ENCODE results near the gene ATP10A. TPM values are rescaled to one million over a fixed set of nuclear protein-coding genes. Genes with fewer than 3 reads are reported as not detected.
A peak's percentile ranks its signal among the peaks of the same experiment; 100 is the strongest.
"Not testable (repeated sequence)": the region's sequence is repeated elsewhere in the genome, so short reads cannot be mapped to it uniquely, and the experiment has no call there.

ATP10A gene
- total RNA-seq, 2 donors from 2014 or later, result 2.4 to 5.1 TPM

DNA sequence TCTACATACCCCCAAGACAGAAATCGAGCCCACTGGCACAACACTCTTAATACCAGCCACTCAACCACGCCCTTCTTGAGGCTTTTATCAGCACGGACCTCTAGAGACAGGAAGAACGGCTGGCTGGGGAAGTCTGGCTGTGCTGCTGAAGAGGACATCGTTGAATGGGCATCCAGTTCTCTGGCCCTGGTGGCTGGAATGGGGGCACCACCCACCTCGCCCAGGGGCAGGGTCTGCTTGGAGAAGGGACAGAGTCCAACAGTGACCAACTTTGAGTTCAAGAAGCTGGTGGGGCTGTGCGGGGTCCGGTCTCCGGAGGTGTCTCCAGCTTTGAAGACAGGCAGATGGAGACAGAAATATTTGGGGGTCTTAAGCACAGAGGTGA lies 77.5 kb downstream of the ATP10A start:
- ATAC-seq, result no peak
- intact Hi-C loops (cut with DNase I), result no loop called here

DNA sequence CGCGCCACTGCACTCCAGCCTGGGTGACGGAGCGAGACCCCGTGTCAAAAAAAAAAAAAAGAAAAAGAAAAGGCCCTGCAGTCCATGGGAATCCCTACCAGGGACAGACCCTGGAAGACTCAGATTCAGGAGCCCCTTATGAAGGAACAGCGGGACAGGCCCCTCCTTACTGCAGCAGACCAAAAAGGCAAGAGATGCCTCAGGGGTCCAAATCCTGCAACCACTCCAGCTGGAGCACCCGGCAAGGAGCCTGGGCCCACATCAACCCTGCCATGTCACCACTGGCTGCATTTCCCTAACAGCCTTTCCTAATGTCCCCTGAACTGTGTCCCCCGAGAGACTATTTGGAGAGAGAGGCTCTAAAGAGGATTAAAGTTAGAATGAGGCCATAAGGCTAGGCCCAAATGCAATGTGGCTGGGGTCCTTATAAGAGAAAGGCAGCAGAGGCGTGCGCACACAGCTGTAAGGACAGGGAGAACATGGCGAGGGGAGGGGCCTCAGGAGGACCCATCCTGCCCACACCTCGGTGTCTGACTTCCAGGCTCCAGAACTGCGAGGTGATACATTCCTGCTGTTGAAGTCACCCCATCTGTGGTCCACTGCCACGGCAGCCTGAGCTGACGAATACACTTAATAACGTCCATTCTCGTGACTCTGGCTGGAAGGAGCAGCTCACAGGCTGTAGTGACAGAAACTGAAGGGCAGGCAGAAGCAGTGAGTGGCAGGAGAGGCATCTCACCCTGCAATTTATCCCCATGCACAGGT lies 78.1 kb downstream of the ATP10A start:
- ATAC-seq, result peak in 1 of 2 donors; percentile 45
- intact Hi-C loops (cut with DNase I), result no loop called here
- DNase-seq, result no peak

More for the DNA sequence above, 77.5 kb downstream of the ATP10A start:
- no peak for DNase-seq

DNA sequence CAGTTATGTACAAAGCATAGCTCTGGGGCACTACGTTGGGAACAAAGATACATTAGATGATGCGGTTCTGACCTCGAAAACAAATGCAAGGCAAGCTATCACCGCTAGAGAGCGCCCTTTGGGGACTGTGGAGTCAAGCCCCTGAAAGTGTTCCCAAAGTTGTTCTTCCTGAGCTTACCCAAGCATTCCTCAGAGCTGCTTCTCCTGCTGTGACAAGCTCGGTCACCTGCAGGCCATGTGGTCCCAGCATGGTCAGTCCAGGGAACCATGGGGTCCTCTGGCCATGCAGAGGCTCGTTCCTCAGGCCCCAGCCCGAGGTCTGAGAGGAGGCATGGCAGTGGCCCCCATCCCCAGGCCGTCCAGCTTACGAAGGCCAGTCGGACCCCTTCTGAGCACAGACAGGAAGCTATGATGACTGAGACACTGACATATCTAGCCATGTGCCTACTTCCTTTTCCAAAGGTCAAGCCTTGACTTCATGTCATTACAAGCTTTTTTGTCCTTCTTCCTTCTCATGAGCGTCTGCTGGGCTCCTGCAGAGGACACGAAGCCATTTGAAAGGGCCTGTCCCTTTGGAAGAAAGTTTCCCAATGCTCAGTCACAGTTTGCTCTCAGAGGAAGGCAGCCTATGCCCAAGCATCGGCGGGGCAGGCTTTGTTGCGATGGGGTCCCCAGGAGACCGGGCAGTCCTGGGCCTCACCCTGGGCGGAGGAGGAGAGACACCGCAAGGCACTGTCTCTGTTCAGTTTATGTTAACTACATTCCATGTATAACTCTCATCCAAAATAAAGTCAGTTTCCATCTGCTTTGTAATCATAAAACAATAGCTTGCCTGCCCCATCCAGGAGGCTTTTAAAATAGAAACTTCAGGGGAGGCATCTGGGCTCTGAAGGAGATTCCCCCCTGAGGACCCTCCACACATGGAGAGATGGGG lies 79.3 kb downstream of the ATP10A start:
- DNase-seq (no peak), ATAC-seq (no peak)
- intact Hi-C loops (cut with DNase I), result no loop called here

DNA sequence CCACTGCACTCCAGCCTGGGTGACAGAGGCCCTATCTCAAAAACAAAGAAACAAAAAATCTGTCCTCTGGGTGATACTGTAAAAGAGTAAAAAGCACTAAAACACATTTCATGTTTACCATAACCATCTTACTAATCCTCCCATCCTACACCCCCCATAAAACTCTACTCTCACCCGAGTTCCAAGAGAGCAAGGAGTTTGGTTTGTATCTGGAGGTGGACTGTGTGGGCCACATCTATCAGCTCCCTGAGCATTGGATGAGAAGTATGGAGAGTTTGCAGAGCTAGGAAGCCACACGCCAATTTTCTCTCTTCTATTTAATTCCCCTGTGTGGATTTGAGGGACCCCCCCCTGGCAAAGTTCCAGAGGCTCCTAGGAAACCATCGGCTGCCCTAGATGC lies 80.0 kb downstream of the ATP10A start:
- DNase-seq (no peak), ATAC-seq (no peak)
- intact Hi-C loops (cut with DNase I), result no loop called here

DNA sequence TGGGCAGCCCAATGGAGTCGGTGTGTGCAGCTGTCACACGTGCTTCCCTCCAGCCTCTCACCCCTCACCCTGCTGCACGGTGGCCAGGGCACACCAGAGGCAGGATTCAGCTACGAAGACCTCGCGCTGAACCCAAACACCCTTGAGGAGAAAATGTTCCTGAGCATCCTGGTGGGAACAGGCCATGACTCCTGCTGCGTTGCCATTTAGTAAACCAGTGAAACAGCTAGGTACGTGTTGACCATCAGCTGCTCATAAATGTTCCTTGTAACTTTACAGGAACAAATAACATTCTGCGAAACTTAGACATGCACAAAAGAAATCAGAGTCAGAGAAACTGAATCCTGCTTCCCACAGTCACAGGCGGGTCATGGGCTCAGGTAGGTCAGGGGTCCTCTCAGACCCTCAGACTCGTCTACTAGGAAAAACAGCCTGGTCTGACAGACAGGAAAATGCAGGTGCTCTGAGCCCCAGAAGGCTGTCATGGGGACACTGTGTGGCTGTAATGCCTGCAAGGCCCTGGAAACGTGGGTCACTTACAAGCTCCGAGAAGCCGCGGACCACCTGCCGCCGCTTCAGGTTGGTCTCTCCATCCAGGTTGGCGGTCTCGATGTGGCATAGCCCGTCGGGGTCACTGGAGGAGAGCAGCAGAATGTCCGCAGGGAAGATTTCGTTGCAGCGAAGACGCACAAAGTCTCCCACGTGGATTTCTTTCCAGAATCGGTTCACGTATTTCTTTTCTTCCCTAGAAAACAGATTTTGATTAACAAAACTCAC lies 82.5 kb downstream of the ATP10A start:
- DNase-seq (no peak), ATAC-seq (no peak)
- intact Hi-C loops (cut with DNase I), result no loop called here

DNA sequence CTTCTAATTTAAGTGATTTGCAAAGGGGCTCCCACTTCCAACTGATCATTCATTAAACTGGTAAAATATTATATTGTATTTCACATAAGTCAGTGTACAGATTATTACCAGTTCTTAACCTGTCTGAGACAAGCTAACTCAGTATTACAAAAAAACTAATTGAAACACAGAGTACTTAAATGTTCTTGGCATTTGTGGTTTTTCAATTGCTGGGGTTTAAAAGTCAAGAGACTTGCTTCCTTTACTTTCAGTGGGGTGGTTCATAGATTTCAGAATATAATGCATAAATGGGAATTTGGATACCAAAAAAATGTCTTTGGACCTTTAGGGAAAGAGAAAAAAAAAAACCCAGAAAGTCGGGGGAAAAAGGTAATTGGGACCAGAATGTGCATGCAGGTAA lies 85.0 kb downstream of the ATP10A start:
- no peak for ATAC-seq
- intact Hi-C loops (cut with DNase I), result no loop called here

DNA sequence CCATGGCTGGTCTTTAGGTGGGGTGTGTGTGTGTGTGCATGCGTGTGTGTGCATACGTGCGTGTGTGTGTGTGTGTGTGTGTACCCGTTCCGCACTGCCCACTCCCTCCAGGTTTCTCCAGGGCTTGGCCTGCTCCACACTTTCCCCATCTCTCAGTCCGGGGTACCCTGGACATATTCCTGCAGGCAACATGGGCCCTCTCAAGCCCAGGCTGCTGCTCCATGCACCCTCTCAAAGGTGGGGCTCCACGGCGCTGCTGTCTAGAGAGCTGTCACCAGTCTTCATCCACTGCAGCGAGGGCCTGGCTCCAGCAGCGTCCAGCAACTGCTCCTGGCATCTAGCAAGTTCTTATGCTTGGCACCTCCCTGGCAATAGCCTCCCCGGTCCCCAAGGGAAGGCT lies 86.1 kb downstream of the ATP10A start:
- ATAC-seq, result no peak
- intact Hi-C loops (cut with DNase I), result no loop called here

More for the DNA sequence above, 85.0 kb downstream of the ATP10A start:
- no peak for DNase-seq

DNA sequence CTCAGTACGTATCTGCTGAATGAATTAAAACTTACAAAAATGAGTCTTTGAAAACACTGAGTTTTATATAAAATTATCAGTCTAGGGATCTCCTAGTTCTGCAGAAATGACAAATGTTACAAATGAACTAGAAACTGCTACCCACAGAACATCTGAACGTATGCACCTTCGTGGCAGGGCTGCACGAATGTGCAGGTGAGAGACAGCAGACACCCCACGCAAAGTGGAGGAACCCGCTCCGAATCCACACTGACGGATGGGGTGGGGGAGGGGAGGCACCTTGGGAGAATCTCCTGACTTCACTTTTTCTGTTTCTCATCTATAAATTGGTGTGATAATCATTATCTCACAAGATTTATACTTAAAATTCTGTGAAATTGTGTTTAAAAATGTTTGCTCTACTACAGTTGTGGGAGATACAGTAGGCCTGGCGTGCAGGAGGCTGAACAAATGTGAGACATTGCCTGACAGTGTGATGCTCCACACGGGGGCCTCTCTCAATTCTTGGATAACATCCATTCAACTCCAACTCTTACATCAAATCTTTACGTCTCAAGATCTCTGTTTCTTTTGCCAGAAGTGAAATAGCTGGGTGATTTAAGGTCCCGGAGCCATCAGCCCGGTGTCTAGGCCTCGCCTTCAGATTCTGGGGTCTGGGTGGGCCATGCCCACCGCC lies 86.9 kb downstream of the ATP10A start:
- no peak for DNase-seq
- no peak for ATAC-seq
- intact Hi-C loops (cut with DNase I), result no loop called here

More for the DNA sequence above, 86.1 kb downstream of the ATP10A start:
- no peak for DNase-seq

DNA sequence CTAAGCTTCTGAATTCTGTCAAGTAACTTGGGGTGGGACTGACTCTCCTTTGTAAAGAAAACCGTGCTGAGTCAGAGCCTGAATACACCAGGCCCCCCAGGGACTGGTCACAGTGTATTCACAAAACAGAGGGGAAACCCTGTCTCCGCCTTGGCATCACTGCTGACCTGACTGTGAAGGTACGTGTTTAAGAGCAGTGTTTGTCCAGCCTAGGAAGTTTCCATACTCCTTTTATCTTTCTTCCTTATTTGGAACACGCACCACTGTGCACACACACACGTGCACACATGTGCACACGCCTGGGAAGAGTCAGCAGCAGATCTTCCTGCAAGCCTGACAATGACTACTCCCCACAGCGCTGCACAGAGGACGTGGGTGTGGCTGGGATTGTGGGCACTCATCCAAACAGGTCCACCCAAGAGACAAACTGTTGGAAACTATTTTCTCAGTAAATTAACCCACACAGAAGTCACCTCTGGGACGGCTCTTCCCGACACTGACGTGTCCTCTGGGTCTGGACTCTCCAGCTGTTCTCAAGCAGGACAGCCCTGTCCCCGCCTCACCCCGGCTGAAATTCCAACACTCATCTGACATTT lies 87.7 kb downstream of the ATP10A start:
- ATAC-seq (peak; percentile 84 to 91), DNase-seq (peak; percentile 72)
- intact Hi-C loops (cut with DNase I), result no loop called here

DNA sequence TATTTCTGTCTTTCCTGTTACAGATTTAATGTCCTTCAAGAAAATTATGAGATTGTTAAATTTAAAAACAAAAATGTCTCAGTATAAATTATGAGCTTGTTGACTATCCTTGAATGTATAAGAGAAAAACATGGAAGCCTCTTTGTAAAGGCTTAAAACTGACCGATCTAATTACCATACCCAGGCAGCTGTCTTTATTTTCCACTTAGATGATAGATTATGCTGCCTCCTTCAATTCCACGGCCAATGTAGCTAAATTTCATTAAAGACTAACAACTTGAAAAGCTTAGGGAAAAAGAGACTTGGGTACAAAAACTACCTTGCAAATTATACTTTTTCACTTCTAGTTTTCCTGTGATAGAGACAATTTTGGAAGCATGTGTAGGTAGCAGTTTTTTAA lies 88.3 kb downstream of the ATP10A start:
- no peak for ATAC-seq
- DNase-seq, result no peak
- intact Hi-C loops (cut with DNase I), result no loop called here

DNA sequence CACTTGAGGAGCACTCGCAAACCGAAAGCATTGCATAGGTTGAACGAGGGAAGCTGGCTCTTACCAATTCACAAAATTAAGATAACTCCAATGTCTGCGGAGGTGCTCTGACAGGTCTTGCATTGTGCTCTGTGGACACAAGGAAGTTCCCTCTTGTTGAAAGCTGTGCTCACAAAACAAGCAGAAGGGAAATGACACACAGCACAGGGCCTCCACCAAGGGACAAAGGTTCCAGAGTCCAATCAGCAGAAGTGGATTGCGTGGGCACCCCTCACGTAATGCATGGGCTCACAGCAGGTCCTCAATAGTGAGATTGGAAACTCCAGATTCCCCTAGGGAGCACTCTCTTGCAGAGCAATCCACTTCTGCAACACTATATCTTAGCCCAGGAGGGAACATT lies 89.9 kb downstream of the ATP10A start:
- DNase-seq (no peak), ATAC-seq (no peak)
- intact Hi-C loops (cut with DNase I), result no loop called here

DNA sequence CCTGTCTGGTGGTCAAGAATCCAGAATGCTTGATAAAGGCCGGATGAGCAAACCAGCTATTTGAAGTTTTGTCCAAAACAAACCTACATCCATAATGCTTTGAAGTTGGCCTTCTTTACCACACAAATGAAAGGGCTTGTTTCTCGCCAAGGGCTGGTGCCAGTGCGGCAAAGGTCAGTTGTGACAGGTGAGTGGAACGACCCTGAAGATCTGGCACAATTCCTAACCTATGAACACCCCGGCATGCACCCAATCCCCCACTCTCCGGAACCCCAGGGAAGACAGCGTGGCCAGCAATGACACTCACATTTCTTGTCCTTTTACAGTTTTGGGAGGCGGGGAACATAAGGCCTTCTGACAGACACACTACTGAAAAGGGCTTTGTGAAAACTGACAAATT lies 90.6 kb downstream of the ATP10A start:
- intact Hi-C loops (cut with DNase I), result no loop called here
- DNase-seq, result no peak
- ATAC-seq, result no peak

DNA sequence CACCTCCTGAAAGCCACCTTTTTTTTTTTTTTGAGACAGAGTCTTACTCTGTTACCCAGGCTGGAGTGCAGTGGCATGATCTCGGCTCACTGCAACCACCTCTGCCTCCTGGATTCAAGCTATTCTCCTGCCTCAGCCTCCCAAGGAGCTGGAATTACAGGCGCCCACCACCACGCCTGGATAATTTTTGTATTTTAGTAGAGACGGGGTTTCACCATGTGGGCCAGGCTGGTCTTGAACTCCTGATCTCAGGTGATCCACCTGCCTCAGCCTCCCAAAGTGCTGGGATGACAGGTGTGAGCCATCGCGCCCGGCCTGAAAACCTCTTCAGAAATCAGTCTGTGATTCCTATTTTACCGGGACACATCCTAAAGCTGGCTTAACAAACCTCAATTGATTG lies 91.4 kb downstream of the ATP10A start:
- ATAC-seq; intact Hi-C loops (cut with DNase I): not testable (repeated sequence)

DNA sequence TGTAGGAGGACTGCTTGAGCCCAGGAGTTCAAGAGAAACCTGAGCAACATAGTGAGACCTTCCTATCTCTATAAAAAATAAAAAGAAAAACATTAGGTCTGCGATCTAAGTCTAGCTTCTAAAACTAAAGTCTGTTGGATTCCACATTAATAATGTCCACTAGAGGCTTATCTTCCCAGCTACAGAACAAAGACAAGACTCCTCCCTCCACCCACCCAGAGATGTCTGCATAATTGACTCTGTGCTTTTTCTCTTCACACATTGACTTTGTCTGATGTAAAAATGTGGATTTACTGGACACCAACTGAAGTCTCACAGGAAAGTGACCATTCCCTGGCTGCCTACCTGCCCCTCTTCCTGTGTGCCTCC lies 91.8 kb downstream of the ATP10A start:
- no peak for ATAC-seq
- no peak for DNase-seq
- intact Hi-C loops (cut with DNase I), result no loop called here

More for the DNA sequence above, 91.4 kb downstream of the ATP10A start:
- DNase-seq, result not testable (repeated sequence)

DNA sequence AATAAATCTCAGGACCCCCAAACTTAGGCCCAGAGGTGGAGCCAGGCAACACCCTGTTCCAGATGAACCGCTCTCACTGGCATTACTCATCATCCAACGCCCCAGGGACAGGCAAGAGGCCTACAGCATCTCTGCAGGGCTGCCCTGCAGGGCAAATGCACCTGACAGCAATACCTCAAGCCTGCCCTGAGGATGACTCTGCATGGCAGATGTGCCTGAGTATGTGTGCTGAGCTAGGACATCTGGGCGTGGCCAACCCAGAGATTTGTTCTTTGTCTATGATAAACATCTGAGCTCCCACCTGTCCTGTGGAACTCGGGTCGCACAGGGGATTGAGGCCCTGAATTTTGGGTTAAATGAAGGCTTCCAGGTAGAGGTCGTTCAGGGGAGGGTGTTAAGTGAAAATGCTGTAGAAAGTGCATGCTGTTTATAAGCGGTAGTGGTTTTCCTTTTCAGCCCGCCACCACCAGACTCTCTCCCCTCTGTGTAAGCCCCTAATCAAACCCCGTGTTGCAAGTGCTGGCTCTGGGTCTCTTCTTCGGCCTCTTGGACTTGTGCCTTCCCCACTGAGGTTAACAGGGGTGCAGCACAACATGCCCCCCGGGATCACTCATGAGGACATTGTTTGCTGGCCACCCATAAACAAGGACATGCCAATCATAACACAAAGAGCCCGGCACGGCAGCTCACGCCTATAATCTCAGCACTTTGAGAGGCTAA lies 92.3 kb downstream of the ATP10A start:
- intact Hi-C loops (cut with DNase I), result no loop called here
- DNase-seq, result no peak
- no peak for ATAC-seq

DNA sequence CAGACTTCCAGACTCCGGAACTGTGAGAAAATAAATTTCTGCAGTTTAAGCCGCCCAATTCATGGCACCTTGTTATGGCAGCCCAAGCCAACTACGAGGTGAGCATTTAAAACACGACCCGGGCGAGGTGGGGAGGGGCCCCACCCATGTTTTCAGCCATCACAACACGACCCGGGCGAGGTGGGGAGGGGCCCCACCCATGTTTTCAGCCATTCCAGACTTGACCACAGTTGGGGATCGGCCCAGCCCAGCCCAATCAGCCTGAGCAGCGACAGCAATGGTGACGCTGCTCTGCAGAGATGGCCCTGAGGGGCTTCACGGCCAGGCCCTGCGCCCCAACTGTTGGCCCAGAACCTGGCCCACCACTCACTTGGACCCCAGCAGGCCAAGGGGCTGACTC lies 93.1 kb downstream of the ATP10A start:
- DNase-seq (no peak), ATAC-seq (no peak)
- intact Hi-C loops (cut with DNase I), result no loop called here

DNA sequence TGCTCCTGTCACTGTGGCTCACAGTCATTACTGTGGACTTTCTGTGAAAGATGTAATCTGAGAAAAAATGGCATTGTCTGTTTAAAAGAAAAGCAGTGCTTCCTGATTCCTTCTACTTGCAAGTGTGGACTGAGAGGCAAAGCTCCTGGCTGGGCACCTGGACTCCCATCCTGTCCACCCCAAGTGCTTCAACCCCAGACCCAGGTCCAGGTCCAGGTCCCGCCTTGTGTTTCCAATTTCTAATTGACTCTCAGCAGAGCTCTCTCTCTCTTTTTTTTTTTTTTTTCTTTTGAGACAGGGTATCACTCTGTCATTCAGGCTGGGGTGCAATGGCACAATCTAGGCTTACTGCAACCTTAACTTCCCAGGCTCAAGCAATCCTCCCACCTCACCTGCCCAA lies 94.9 kb downstream of the ATP10A start:
- ATAC-seq, result no peak
- no peak for DNase-seq
- intact Hi-C loops (cut with DNase I), result no loop called here
